Testis (tissue), 2 donors: ENCODE data around the gene CNTD1.

Experiments used
- CTCF ChIP-seq, 3 experiments: fragments of 450-650 bp in 2 of 3; fragments of 200-600 bp in 1 of 3; sonication (generic) in 1 of 3; IDR thresholded peaks; one replicate each; pipeline ENCODE4 v1.5.1; 2016 to 2019; ENCODE audit warnings: antibody characterized with exemption in 3 of 3, mild to moderate bottlenecking in 2 of 3, moderate library complexity in 1 of 3
- POLR2A ChIP-seq: fragments of 450-650 bp; IDR thresholded peaks from one replicate; pipeline ENCODE4 v1.6.1; 2017; ENCODE audit warnings: antibody characterized with exemption, mild to moderate bottlenecking, moderate library complexity

GRCh38 chr17:42784409-42784808 lies 14.3 kb upstream of the CNTD1 start:
- no peak for TF ChIP-seq POLR2A
- no peak for TF ChIP-seq CTCF (IDR thresholded peaks at IDR 0.05)
